HepG2 (cell line): Measurements from ENCODE around the gene GPER1. TPM values are rescaled to one million over a fixed set of nuclear protein-coding genes. Genes with fewer than 3 reads are reported as not detected.

Experiments
- AGO1 ChIP-seq: fragments of 200-400 bp; formaldehyde crosslinking; IDR thresholded peaks from 2 replicates; pipeline ENCODE4 v1.6.1; 2017; ENCODE audit warnings: mild to moderate bottlenecking, low read depth, low read length, moderate library complexity; ENCODE audit not compliant: poor library complexity, severe bottlenecking
- MIER3 ChIP-seq: IDR thresholded peaks from 2 replicates; pipeline ENCODE4 v1.6.1; 2016; ENCODE audit warnings: missing compliant biosample characterization, borderline replicate concordance
- MXD4 ChIP-seq: IDR thresholded peaks from 2 replicates; pipeline ENCODE4 v1.6.1; 2016; ENCODE audit warnings: mild to moderate bottlenecking, missing biosample characterization, missing genetic modification reagents
- NFRKB ChIP-seq: fragments of 450-650 bp; IDR thresholded peaks from 2 replicates; pipeline ENCODE4 v1.6.1; 2017
- NKX3-1 ChIP-seq: sonication (generic); formaldehyde crosslinking; IDR thresholded peaks from 2 replicates; pipeline ENCODE4 v1.5.0; 2020; ENCODE audit warnings: missing genetic modification reagents
- NR0B2 ChIP-seq: sonication (generic); formaldehyde crosslinking; IDR thresholded peaks from 2 replicates; pipeline ENCODE4 v1.4.0; 2020; ENCODE audit warnings: mild to moderate bottlenecking, missing genetic modification reagents
- NR2F6 ChIP-seq, 2 experiments: IDR thresholded peaks; 2 replicates each; pipeline ENCODE4 v1.6.1; 2016; ENCODE audit warnings: antibody characterized with exemption in 1 of 2, mild to moderate bottlenecking in 1 of 2
- SNAPC5 ChIP-seq: sonication (generic); formaldehyde crosslinking; IDR thresholded peaks from 2 replicates; pipeline ENCODE4 v1.8.1; 2023; ENCODE audit warnings: mild to moderate bottlenecking, missing genetic modification reagents, borderline replicate concordance
- SP4 ChIP-seq: sonication (generic); formaldehyde crosslinking; IDR thresholded peaks from 2 replicates; pipeline ENCODE4 v1.8.1; 2023; ENCODE audit warnings: mild to moderate bottlenecking, missing genetic modification reagents
- WIZ ChIP-seq: sonication (generic); formaldehyde crosslinking; IDR thresholded peaks from 2 replicates; pipeline ENCODE4 v1.5.1; 2020; ENCODE audit warnings: mild to moderate bottlenecking, missing genetic modification reagents
- ZBTB42 ChIP-seq: sonication (generic); formaldehyde crosslinking; IDR thresholded peaks from 2 replicates; pipeline ENCODE4 v1.5.0; 2020; ENCODE audit warnings: mild to moderate bottlenecking, missing genetic modification reagents
- ZFP36L2 ChIP-seq: sonication (generic); formaldehyde crosslinking; IDR thresholded peaks from 2 replicates; pipeline ENCODE4 v1.4.0; 2020; ENCODE audit warnings: missing genetic modification reagents
- ZNF331 ChIP-seq: sonication (generic); formaldehyde crosslinking; IDR thresholded peaks from 2 replicates; pipeline ENCODE4 v1.4.0; 2020; ENCODE audit warnings: missing genetic modification reagents
- ZNF512 ChIP-seq: sonication (generic); formaldehyde crosslinking; IDR thresholded peaks from 2 replicates; pipeline ENCODE4 v1.4.0; 2020; ENCODE audit warnings: mild to moderate bottlenecking, missing genetic modification reagents
- ZNF550 ChIP-seq: sonication (generic); formaldehyde crosslinking; IDR thresholded peaks from 2 replicates; pipeline ENCODE4 v1.4.0; 2020; ENCODE audit warnings: mild to moderate bottlenecking, missing genetic modification reagents, borderline replicate concordance
- ZNF75D ChIP-seq: sonication (generic); formaldehyde crosslinking; IDR thresholded peaks from 2 replicates; pipeline ENCODE4 v1.8.1; 2023; ENCODE audit warnings: missing genetic modification reagents, mild to moderate bottlenecking, borderline replicate concordance
- ZNF841 ChIP-seq: sonication (generic); formaldehyde crosslinking; IDR thresholded peaks from 2 replicates; pipeline ENCODE4 v1.8.1; 2023; ENCODE audit warnings: missing genetic modification reagents, borderline replicate concordance
- polyA plus RNA-seq, 8 experiments: library from polyadenylated mRNA; depleted of rRNA in 3 of 8; stranded (reverse) in 7 of 8; unstranded in 1 of 8; fragments of >200 nt; fragmentation: Illumina TruSeq in 4 of 8; extraction: Trizol in 4 of 8; gene quantifications; 2 replicates each; pipeline versions ENCODE4 v1.2.1 to v1.2.3, GENCODE V29; 2011 to 2016; ENCODE audit warnings: low read depth in 4 of 8, missing spikeins in 1 of 8, mixed read lengths in 1 of 8; ENCODE audit not compliant: insufficient read depth in 1 of 8
- total RNA-seq, 5 experiments: library from RNA; depleted of rRNA; stranded (reverse); fragments of >200 nt; fragmentation: Illumina TruSeq; extraction: Trizol; gene quantifications; 2 replicates each; pipeline ENCODE4 v1.2.3, GENCODE V29; 2016; ENCODE audit warnings: low read depth in 1 of 5
- TF ChIP-seq, protein P1 (sequence below): sonication (generic); formaldehyde crosslinking; IDR thresholded peaks from 2 replicates; pipeline ENCODE4 v1.8.1; 2023; ENCODE audit warnings: mild to moderate bottlenecking, missing genetic modification reagents
- TF ChIP-seq, protein P2 (sequence below): IDR thresholded peaks from 2 replicates; pipeline ENCODE4 v1.6.1; 2016
- TF ChIP-seq, protein P3 (sequence below): sonication (generic); formaldehyde crosslinking; IDR thresholded peaks from 2 replicates; pipeline ENCODE4 v1.5.0; 2020; ENCODE audit warnings: missing genetic modification reagents

The GPER1 gene
- total and polyA plus RNA-seq, 2 of the 13 experiments (the other 11 are each of a cell fraction or from before 2014, with no cell fraction given) = 12.7 to 19.7 TPM

DNA sequence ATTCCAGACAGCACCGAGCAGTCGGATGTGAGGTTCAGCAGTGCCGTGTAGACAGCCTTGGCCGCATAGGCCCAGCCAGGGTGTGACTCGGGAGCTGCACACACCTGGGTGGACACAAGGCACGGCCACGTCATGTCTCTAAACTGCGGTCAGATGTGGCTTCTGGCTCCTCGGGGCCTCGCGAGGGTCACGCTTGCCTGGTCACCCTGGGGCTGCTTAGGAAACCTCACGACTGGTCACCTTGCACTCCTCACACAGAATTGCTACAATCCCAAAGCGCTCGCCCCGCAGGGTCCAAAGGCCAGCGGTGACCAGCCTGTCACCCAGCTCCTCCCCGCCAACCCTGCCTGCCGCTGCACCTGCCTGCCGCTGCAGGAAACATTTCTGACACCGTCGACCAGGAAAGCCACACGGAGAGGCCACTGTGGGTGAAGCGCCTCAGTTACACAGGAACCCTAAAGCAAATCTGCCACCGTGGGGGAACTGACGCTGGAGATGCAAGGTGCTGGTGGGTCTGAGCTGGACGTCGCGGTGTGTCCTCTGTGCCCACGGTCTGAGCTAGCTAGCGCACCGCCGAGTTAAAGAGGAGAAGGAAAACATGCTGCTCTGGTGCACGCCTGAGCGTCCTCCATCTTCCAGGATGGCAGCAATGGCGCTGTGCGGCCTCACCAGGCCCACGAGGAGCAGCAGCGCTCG, 5.0 kb downstream of the GPER1 start (continued):
- TF ChIP-seq ZNF512 (peak; percentile 78; the same call in 1 of the 2 replicates), NKX3-1 (no peak), ZNF75D (CRISPR knock-in tag) (no peak), ZNF331 (CRISPR knock-in tag) (peak; percentile 61; the same call in 1 of the 2 replicates), ZNF841 (CRISPR knock-in tag) (no peak), NR2F6 (IDR thresholded peaks at IDR 0.05) (peak; percentile 53; the same call in 1 of the 2 replicates), NR2F6 (CRISPR knock-in tag; IDR thresholded peaks at IDR 0.05) (peak; percentile 68; the same call in 1 of the 2 replicates), SNAPC5 (no peak), ZBTB42 (0 out of 2 replicates have a peak, but pooled peaks have one; percentile 34), MIER3 (CRISPR knock-in tag) (peak; percentile 54; the same call in 1 of the 2 replicates), NFRKB (no peak), SP4 (CRISPR knock-in tag) (peak; percentile 55), NR0B2 (CRISPR knock-in tag) (no peak), MXD4 (CRISPR knock-in tag) (0 out of 2 replicates have a peak, but pooled peaks have one; percentile 31), ZNF550 (CRISPR knock-in tag) (no peak), AGO1 (no peak), WIZ (CRISPR knock-in tag) (0 out of 2 replicates have a peak, but pooled peaks have one; percentile 58), ZFP36L2 (CRISPR knock-in tag) (no peak)
- TF ChIP-seq, protein P1, sequence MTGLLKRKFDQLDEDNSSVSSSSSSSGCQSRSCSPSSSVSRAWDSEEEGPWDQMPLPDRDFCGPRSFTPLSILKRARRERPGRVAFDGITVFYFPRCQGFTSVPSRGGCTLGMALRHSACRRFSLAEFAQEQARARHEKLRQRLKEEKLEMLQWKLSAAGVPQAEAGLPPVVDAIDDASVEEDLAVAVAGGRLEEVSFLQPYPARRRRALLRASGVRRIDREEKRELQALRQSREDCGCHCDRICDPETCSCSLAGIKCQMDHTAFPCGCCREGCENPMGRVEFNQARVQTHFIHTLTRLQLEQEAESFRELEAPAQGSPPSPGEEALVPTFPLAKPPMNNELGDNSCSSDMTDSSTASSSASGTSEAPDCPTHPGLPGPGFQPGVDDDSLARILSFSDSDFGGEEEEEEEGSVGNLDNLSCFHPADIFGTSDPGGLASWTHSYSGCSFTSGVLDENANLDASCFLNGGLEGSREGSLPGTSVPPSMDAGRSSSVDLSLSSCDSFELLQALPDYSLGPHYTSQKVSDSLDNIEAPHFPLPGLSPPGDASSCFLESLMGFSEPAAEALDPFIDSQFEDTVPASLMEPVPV (CRISPR knock-in tag) = no peak; the same call in 1 of the 2 replicates
- TF ChIP-seq, protein P2, sequence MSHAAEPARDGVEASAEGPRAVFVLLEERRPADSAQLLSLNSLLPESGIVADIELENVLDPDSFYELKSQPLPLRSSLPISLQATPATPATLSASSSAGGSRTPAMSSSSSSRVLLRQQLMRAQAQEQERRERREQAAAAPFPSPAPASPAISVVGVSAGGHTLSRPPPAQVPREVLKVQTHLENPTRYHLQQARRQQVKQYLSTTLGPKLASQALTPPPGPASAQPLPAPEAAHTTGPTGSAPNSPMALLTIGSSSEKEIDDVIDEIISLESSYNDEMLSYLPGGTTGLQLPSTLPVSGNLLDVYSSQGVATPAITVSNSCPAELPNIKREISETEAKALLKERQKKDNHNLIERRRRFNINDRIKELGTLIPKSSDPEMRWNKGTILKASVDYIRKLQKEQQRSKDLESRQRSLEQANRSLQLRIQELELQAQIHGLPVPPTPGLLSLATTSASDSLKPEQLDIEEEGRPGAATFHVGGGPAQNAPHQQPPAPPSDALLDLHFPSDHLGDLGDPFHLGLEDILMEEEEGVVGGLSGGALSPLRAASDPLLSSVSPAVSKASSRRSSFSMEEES (CRISPR knock-in tag) = 0 out of 2 replicates have a peak, but pooled peaks have one; percentile 19
- TF ChIP-seq, protein P3, sequence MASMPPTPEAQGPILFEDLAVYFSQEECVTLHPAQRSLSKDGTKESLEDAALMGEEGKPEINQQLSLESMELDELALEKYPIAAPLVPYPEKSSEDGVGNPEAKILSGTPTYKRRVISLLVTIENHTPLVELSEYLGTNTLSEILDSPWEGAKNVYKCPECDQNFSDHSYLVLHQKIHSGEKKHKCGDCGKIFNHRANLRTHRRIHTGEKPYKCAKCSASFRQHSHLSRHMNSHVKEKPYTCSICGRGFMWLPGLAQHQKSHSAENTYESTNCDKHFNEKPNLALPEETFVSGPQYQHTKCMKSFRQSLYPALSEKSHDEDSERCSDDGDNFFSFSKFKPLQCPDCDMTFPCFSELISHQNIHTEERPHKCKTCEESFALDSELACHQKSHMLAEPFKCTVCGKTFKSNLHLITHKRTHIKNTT (CRISPR knock-in tag) = no peak
